ENCODE data around the gene CCDC106. TPM values are rescaled to one million over a fixed set of nuclear protein-coding genes. Genes with fewer than 3 reads are reported as not detected.

The CCDC106 gene
- total and polyA plus RNA-seq, 7 experiments from 2014 or later, result 2.1 to 9.6 (median 3.7) TPM

- peaks cover 30 to 94% (median 54%) of the 10 kb centered on the region in 3 experiments for H3K36me3 ChIP-seq (ENCODE audit: control insufficient read depth in 2 of 3, insufficient read depth in 3 of 3, low read length in 3 of 3)
- POLR2A ChIA-PET, result interaction anchor here (1.0 to 1.3 kb wide), 2 partner anchors 11 to 13 kb away, joined by 4 to 5 read pairs; partner anchors contain the start of gene U2AF2
- ATAC-seq, result no peak
- no peaks in the 10 kb centered on the region for H3K9me3 ChIP-seq (ENCODE audit: control insufficient read depth in 2 of 3, low read length in 3 of 3)
- no peak for DNase-seq
- H3K27ac Mint-ChIP-seq, result peak overlapping the region in 1 of 9 donors; percentile 38
- H3K27me3 ChIP-seq (ENCODE audit: control insufficient read depth in 2 of 2, insufficient read depth in 2 of 2, low read length in 2 of 2), result no peaks in the 10 kb centered on the region
- intact Hi-C loops (cut with micrococcal nuclease), result no loop called here
- no peaks in the 10 kb centered on the region for H3K27me3 Mint-ChIP-seq
- H3K9me3 Mint-ChIP-seq, result no peaks in the 10 kb centered on the region
- no peak overlapping the region for H3K4me3 Mint-ChIP-seq
- H3K4me1 Mint-ChIP-seq, result peaks cover 14 to 59% (median 35%) of the 10 kb centered on the region in 7 donors
- no peak overlapping the region for H3K27ac ChIP-seq (ENCODE audit: low read depth, low read length)
- peaks cover 7 to 31% (median 13%) of the 10 kb centered on the region in 5 donors for H3K36me3 Mint-ChIP-seq
- no peak overlapping the region for H3K4me3 ChIP-seq (ENCODE audit: low read length)
- peaks cover 4 to 10% of the 10 kb centered on the region in 2 donors for H3K4me1 ChIP-seq (ENCODE audit: control insufficient read depth in 2 of 2, insufficient read depth in 2 of 2, low read length in 2 of 2)
- CTCF ChIA-PET, result interaction anchor here (0.7 kb wide), 1 partner anchor 500 kb away, joined by 3 read pairs; no protein-coding TSS in a partner anchor
Observed at GRCh38 chr19:55667511-55667910, 19.5 kb downstream of the CCDC106 start.

- H3K4me3 Mint-ChIP-seq, result no peak overlapping the region
- CTCF ChIA-PET, result interaction anchor here (0.7 kb wide), 1 partner anchor 501 kb away, joined by 3 read pairs; no protein-coding TSS in a partner anchor
- POLR2A ChIA-PET, result interaction anchor here (1.0 to 1.3 kb wide), 2 partner anchors 12 to 14 kb away, joined by 4 to 5 read pairs; partner anchors contain the start of gene U2AF2
- no peaks in the 10 kb centered on the region for H3K9me3 ChIP-seq (ENCODE audit: control insufficient read depth in 2 of 3, low read length in 3 of 3)
- no peak for ATAC-seq
- no peaks in the 10 kb centered on the region for H3K27me3 Mint-ChIP-seq
- H3K27me3 ChIP-seq (ENCODE audit: control insufficient read depth in 2 of 2, insufficient read depth in 2 of 2, low read length in 2 of 2), result no peaks in the 10 kb centered on the region
- peak overlapping the region in 1 of 9 donors; percentile 25 for H3K27ac Mint-ChIP-seq
- DNase-seq, result no peak
- intact Hi-C loops (cut with micrococcal nuclease), result no loop called here
- H3K4me3 ChIP-seq (ENCODE audit: low read length), result no peak overlapping the region
- peaks cover 3 to 26% (median 9%) of the 10 kb centered on the region in 5 donors for H3K36me3 Mint-ChIP-seq
- H3K4me1 ChIP-seq (ENCODE audit: control insufficient read depth in 2 of 2, insufficient read depth in 2 of 2, low read length in 2 of 2), result peaks cover 4 to 10% of the 10 kb centered on the region in 2 donors
- no peaks in the 10 kb centered on the region for H3K9me3 Mint-ChIP-seq
- no peak overlapping the region for H3K27ac ChIP-seq (ENCODE audit: low read depth, low read length)
- peaks cover 15 to 55% (median 30%) of the 10 kb centered on the region in 7 donors for H3K4me1 Mint-ChIP-seq
- peaks cover 25 to 91% (median 50%) of the 10 kb centered on the region in 3 experiments for H3K36me3 ChIP-seq (ENCODE audit: control insufficient read depth in 2 of 3, insufficient read depth in 3 of 3, low read length in 3 of 3)
Observed at GRCh38 chr19:55667958-55668357, 19.9 kb downstream of the CCDC106 start.

- DNase-seq, result no peak
- H3K4me3 ChIP-seq (ENCODE audit: low read length), result no peak overlapping the region
- H3K4me1 Mint-ChIP-seq, result peaks cover 16 to 46% (median 31%) of the 10 kb centered on the region in 7 donors
- H3K9me3 ChIP-seq (ENCODE audit: control insufficient read depth in 2 of 3, low read length in 3 of 3), result no peaks in the 10 kb centered on the region
- H3K36me3 Mint-ChIP-seq, result peaks cover 0 to 19% (median 5%) of the 10 kb centered on the region in 5 donors
- H3K4me1 ChIP-seq (ENCODE audit: control insufficient read depth in 2 of 2, insufficient read depth in 2 of 2, low read length in 2 of 2), result peaks cover 4 to 10% of the 10 kb centered on the region in 2 donors
- ATAC-seq, result no peak
- H3K27me3 Mint-ChIP-seq, result no peaks in the 10 kb centered on the region
- no peaks in the 10 kb centered on the region for H3K27me3 ChIP-seq (ENCODE audit: control insufficient read depth in 2 of 2, insufficient read depth in 2 of 2, low read length in 2 of 2)
- ChIA-PET POLR2A (interaction anchor here (1.3 kb wide), 1 partner anchor 13 kb away, joined by 5 read pairs; no protein-coding TSS in a partner anchor), CTCF (no interaction called here)
- no peak overlapping the region for H3K27ac ChIP-seq (ENCODE audit: low read depth, low read length)
- peak overlapping the region in 1 of 9 donors; percentile 38 for H3K27ac Mint-ChIP-seq
- no peak overlapping the region for H3K4me3 Mint-ChIP-seq
- H3K36me3 ChIP-seq (ENCODE audit: control insufficient read depth in 2 of 3, insufficient read depth in 3 of 3, low read length in 3 of 3), result peaks cover 17 to 89% (median 42%) of the 10 kb centered on the region in 3 experiments
- intact Hi-C loops (cut with micrococcal nuclease), result no loop called here
- no peaks in the 10 kb centered on the region for H3K9me3 Mint-ChIP-seq
Observed at GRCh38 chr19:55668603-55669348, 20.8 kb downstream of the CCDC106 start.

- no peaks in the 10 kb centered on the region for H3K9me3 Mint-ChIP-seq
- Histone ChIP-seq H3K27ac (ENCODE audit: low read depth, low read length) (no peak overlapping the region), H3K27me3 (ENCODE audit: control insufficient read depth in 2 of 2, insufficient read depth in 2 of 2, low read length in 2 of 2) (no peaks in the 10 kb centered on the region), H3K4me1 (ENCODE audit: control insufficient read depth in 2 of 2, insufficient read depth in 2 of 2, low read length in 2 of 2) (peaks cover 7 to 13% of the 10 kb centered on the region in 2 donors), H3K36me3 (ENCODE audit: control insufficient read depth in 2 of 3, insufficient read depth in 3 of 3, low read length in 3 of 3) (peaks cover 11 to 84% (median 35%) of the 10 kb centered on the region in 3 experiments), H3K9me3 (ENCODE audit: control insufficient read depth in 2 of 3, low read length in 3 of 3) (no peaks in the 10 kb centered on the region), H3K4me3 (ENCODE audit: low read length) (no peak overlapping the region)
- ChIA-PET CTCF (no interaction called here), POLR2A (no interaction called here)
- no peaks in the 10 kb centered on the region for H3K27me3 Mint-ChIP-seq
- intact Hi-C loops (cut with micrococcal nuclease), result no loop called here
- ATAC-seq (no peak), DNase-seq (no peak)
- H3K36me3 Mint-ChIP-seq, result peaks cover 0 to 20% (median 5%) of the 10 kb centered on the region in 5 donors
- H3K4me1 Mint-ChIP-seq, result peaks cover 16 to 44% (median 30%) of the 10 kb centered on the region in 7 donors
- peak overlapping the region in 1 of 9 donors; percentile 38 for H3K27ac Mint-ChIP-seq
- H3K4me3 Mint-ChIP-seq, result no peak overlapping the region
Observed at GRCh38 chr19:55669418-55670279, 21.6 kb downstream of the CCDC106 start.

GRCh38 chr19:55670280-55671053 is 22.5 kb downstream of the CCDC106 start:
- DNase-seq, result no peak
- ATAC-seq, result no peak
- no peak overlapping the region for H3K4me3 Mint-ChIP-seq
- peaks cover 16 to 47% (median 32%) of the 10 kb centered on the region in 7 donors for H3K4me1 Mint-ChIP-seq
- ChIA-PET CTCF (interaction anchor here (1.1 to 1.3 kb wide), 4 partner anchors 13 to 64 kb away, joined by 3 to 7 read pairs (median 6); no protein-coding TSS in a partner anchor), POLR2A (interaction anchor here (1.0 to 1.1 kb wide), 3 partner anchors 13 to 31 kb away, joined by 3 to 6 read pairs (median 3); no protein-coding TSS in a partner anchor)
- H3K36me3 ChIP-seq (ENCODE audit: control insufficient read depth in 2 of 3, insufficient read depth in 3 of 3, low read length in 3 of 3), result peaks cover 11 to 78% (median 35%) of the 10 kb centered on the region in 3 experiments
- H3K4me1 ChIP-seq (ENCODE audit: control insufficient read depth in 2 of 2, insufficient read depth in 2 of 2, low read length in 2 of 2), result peaks cover 7 to 13% of the 10 kb centered on the region in 2 donors
- H3K9me3 ChIP-seq (ENCODE audit: control insufficient read depth in 2 of 3, low read length in 3 of 3), result no peaks in the 10 kb centered on the region
- H3K27ac ChIP-seq (ENCODE audit: low read depth, low read length), result no peak overlapping the region
- intact Hi-C loops (cut with micrococcal nuclease), result loop anchor here in 1 of 2 donors (1.0 kb wide), 1 partner anchor 38 kb away; no protein-coding TSS in a partner anchor
- H3K9me3 Mint-ChIP-seq, result no peaks in the 10 kb centered on the region
- H3K27me3 Mint-ChIP-seq, result no peaks in the 10 kb centered on the region
- no peak overlapping the region for H3K4me3 ChIP-seq (ENCODE audit: low read length)
- peak overlapping the region in 2 of 9 donors; percentile 45 to 59 for H3K27ac Mint-ChIP-seq
- H3K27me3 ChIP-seq (ENCODE audit: control insufficient read depth in 2 of 2, insufficient read depth in 2 of 2, low read length in 2 of 2), result no peaks in the 10 kb centered on the region
- H3K36me3 Mint-ChIP-seq, result peaks cover 0 to 17% (median 5%) of the 10 kb centered on the region in 5 donors

Measured in naive thymus-derived CD4-positive, alpha-beta T cell (primary cell).